ENCODE measurements around the gene DNM1. TPM values are rescaled to one million over a fixed set of nuclear protein-coding genes. Genes with fewer than 3 reads are reported as not detected.

DNM1 gene
- total and polyA plus RNA-seq, 2 donors (not counting 3 experiments of a cell fraction or from before 2014, with no cell fraction given): 0.59 to 2.9 TPM

GRCh38 chr9:128266868-128267590 is 63.9 kb downstream of the DNM1 start:
- Histone ChIP-seq H3K4me2 (ENCODE audit: insufficient read depth, low read length) (no peak overlapping the region), H3K9ac (replicated peaks; ENCODE audit: extremely low read depth, insufficient read depth, low read length) (no peak overlapping the region), H3K9me1 (replicated peaks; ENCODE audit: control insufficient read depth, extremely low read depth, insufficient read depth, low read length) (no peaks in the 10 kb centered on the region), H3K27me3 (ENCODE audit: control insufficient read depth in 2 of 2, insufficient read depth in 2 of 2, low read length in 2 of 2) (no peaks in the 10 kb centered on the region), H3K36me3 (ENCODE audit: control insufficient read depth in 2 of 2, extremely low read depth in 1 of 2, insufficient read depth in 2 of 2, low read length in 2 of 2) (peaks cover 6 to 47% of the 10 kb centered on the region in 2 experiments), H3K4me1 (ENCODE audit: control insufficient read depth, extremely low read depth, insufficient read depth, low read length) (no peaks in the 10 kb centered on the region), H3K27ac (ENCODE audit: insufficient read depth, low read depth, low read length) (no peak overlapping the region), H3K9me3 (replicated peaks; ENCODE audit: control insufficient read depth, insufficient read depth, low read length) (no peaks in the 10 kb centered on the region), H4K20me1 (replicated peaks; ENCODE audit: control insufficient read depth, extremely low read depth, insufficient read depth, low read length) (no peaks in the 10 kb centered on the region), H3K79me2 (ENCODE audit: control insufficient read depth, insufficient read depth, low read length) (no peaks in the 10 kb centered on the region), H3K4me3 (replicated peaks in 1 of 3; ENCODE audit: insufficient read depth in 1 of 3, low read depth in 1 of 3, low read length in 3 of 3) (no peak overlapping the region), H2AFZ (ENCODE audit: low read depth, low read length) (no peak overlapping the region)
- DNase-seq (ENCODE audit: low read depth, low spot score): no peak
- dilution Hi-C loops (cut with MboI; ENCODE audit: extremely low pct_ligation_motif_present, low sequenced_read_pairs) (no loop called here), intact Hi-C loops (cut with micrococcal nuclease) (no loop called here)
- BruUV-seq (replicated peaks): no TSS peak
- CTCF ChIA-PET: interaction anchor here (0.7 kb wide), 1 partner anchor 12 kb away, joined by 4 read pairs; no protein-coding TSS in a partner anchor
- POLR2A ChIA-PET: no interaction called here
- no peak for FAIRE-seq
- TF ChIP-seq JUN (IDR thresholded peaks at IDR 0.05; ENCODE audit: borderline replicate concordance, insufficient read depth, insufficient read length, low read depth) (no peak), EZH2 (IDR thresholded peaks at IDR 0.05; ENCODE audit: borderline replicate concordance, low read depth, low read length, severe bottlenecking) (no peak), POLR2AphosphoS5 (IDR thresholded peaks at IDR 0.05; ENCODE audit: insufficient read depth, low read depth, low read length) (no peak), CTCF (IDR thresholded peaks at IDR 0.05; ENCODE audit: extremely low read depth in 1 of 2, insufficient read depth in 1 of 2, low read depth in 1 of 2, low read length in 2 of 2) (no peak), MYC (IDR thresholded peaks at IDR 0.05; ENCODE audit: low read depth, low read length) (no peak), GATA2 (IDR thresholded peaks at IDR 0.05; ENCODE audit: insufficient read depth, insufficient read length, low read depth, low read length) (no peak)
- TF ChIP-seq, protein P1, sequence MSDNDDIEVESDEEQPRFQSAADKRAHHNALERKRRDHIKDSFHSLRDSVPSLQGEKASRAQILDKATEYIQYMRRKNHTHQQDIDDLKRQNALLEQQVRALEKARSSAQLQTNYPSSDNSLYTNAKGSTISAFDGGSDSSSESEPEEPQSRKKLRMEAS (IDR thresholded peaks at IDR 0.05; ENCODE audit: insufficient read depth, insufficient read length): no peak
